Endothelial cell of umbilical vein (primary cell): ENCODE measurements around the gene CLASRP. TPM values are rescaled to one million over a fixed set of nuclear protein-coding genes. Genes with fewer than 3 reads are reported as not detected.

ENCODE experiments used
- BruUV-seq: library from RNA; stranded (reverse); fragments of 400-500 nt; replicated peaks from 2 replicates; lab custom pipeline; 2021; lab: Mats Ljungman, UMichigan
- CTCF ChIA-PET: fragments of 300-600, 350-600 bp; sonication (Branson Sonifier 250); formaldehyde crosslinking; loops from one replicate; lab custom pipeline; 2021; ENCODE audit warnings: antibody characterized with exemption, inconsistent platforms; lab: Charles Lee
- POLR2A ChIA-PET: fragments of 300-600, 350-600 bp; sonication (Branson Sonifier 250); formaldehyde crosslinking; loops from one replicate; lab custom pipeline; 2021; ENCODE audit warnings: antibody characterized with exemption, inconsistent platforms; lab: Charles Lee
- DNase-seq: peaks from one replicate; pipeline ENCODE4 v3.0.0-alpha.2; 2011; ENCODE audit warnings: low read depth, low spot score
- FAIRE-seq: peaks from 2 replicates; lab custom pipeline; 2011; peaks lifted over from hg19 to GRCh38; lab: Jason Lieb, UNC
- H2AFZ ChIP-seq: 2 replicates; pipeline ENCODE4 v1.6.0; 2012; ENCODE audit warnings: low read depth, low read length, control low read depth, inconsistent platforms
- H3K27ac ChIP-seq: 2 replicates; pipeline ENCODE4 v1.5.1; 2011; ENCODE audit warnings: low read depth, mild to moderate bottlenecking, control low read depth, low read length, moderate library complexity; ENCODE audit not compliant: insufficient read depth
- H3K27me3 ChIP-seq, 2 experiments: 2 replicates each; pipeline versions ENCODE4 v1.6.0 to v1.6.1; 2011; ENCODE audit warnings: low read length in 2 of 2, mixed read lengths in 1 of 2; ENCODE audit not compliant: control insufficient read depth in 2 of 2, insufficient read depth in 2 of 2
- H3K36me3 ChIP-seq, 2 experiments: 2 replicates in 1 of 2; 3 replicates in 1 of 2; pipeline ENCODE4 v1.5.1; 2011; ENCODE audit warnings: low read length in 2 of 2, mild to moderate bottlenecking in 1 of 2, moderate library complexity in 1 of 2; ENCODE audit not compliant: control insufficient read depth in 2 of 2, insufficient read depth in 2 of 2; ENCODE audit errors: extremely low read depth in 1 of 2
- H3K4me1 ChIP-seq: 3 replicates; pipeline ENCODE4 v1.5.1; 2011; ENCODE audit warnings: mild to moderate bottlenecking, low read length; ENCODE audit not compliant: control insufficient read depth, insufficient read depth; ENCODE audit errors: extremely low read depth
- H3K4me2 ChIP-seq: 2 replicates; pipeline ENCODE4 v1.6.1; 2011; ENCODE audit warnings: low read length, control low read depth, mixed read lengths; ENCODE audit not compliant: insufficient read depth
- H3K4me3 ChIP-seq, 3 experiments: fragments of 200-600 bp in 1 of 3; sonication (generic), shearing (Covaris generic) in 1 of 3; replicated peaks in 1 of 3; 2 replicates each; pipeline ENCODE4 v1.5.1; 2011 to 2016; ENCODE audit warnings: control low read depth in 3 of 3, low read length in 3 of 3, mild to moderate bottlenecking in 2 of 3, inconsistent platforms in 1 of 3, low read depth in 1 of 3, moderate library complexity in 1 of 3; ENCODE audit not compliant: insufficient read depth in 1 of 3
- H3K79me2 ChIP-seq: 2 replicates; pipeline ENCODE4 v1.6.0; 2012; ENCODE audit warnings: low read length, inconsistent platforms; ENCODE audit not compliant: control insufficient read depth, insufficient read depth
- H3K9ac ChIP-seq: replicated peaks from 2 replicates; pipeline ENCODE3; 2011; ENCODE audit warnings: low read length, control low read depth; ENCODE audit not compliant: insufficient read depth; ENCODE audit errors: extremely low read depth
- H3K9me1 ChIP-seq: replicated peaks from 3 replicates; pipeline ENCODE4 v1.6.0; 2011; ENCODE audit warnings: mild to moderate bottlenecking, low read length; ENCODE audit not compliant: control insufficient read depth, insufficient read depth; ENCODE audit errors: extremely low read depth
- H3K9me3 ChIP-seq: replicated peaks from 2 replicates; pipeline ENCODE4 v1.5.1; 2012; ENCODE audit warnings: low read length, inconsistent platforms; ENCODE audit not compliant: control insufficient read depth, insufficient read depth
- H4K20me1 ChIP-seq: replicated peaks from 2 replicates; pipeline ENCODE3; 2011; ENCODE audit warnings: mild to moderate bottlenecking, low read length; ENCODE audit not compliant: control insufficient read depth, insufficient read depth; ENCODE audit errors: extremely low read depth
- CTCF ChIP-seq, 2 donors: IDR thresholded peaks; 1 replicate in 1 of 2; 2 replicates in 1 of 2; pipeline ENCODE4 v1.5.1; 2011; ENCODE audit warnings: low read length in 2 of 2, mild to moderate bottlenecking in 2 of 2, moderate library complexity in 2 of 2, control low read depth in 1 of 2, inconsistent platforms in 1 of 2, low read depth in 1 of 2; ENCODE audit not compliant: insufficient read depth in 1 of 2; ENCODE audit errors: extremely low read depth in 1 of 2
- EZH2 ChIP-seq: IDR thresholded peaks from 2 replicates; pipeline ENCODE4 v1.6.1; 2012; ENCODE audit warnings: borderline replicate concordance, low read depth, mild to moderate bottlenecking, moderate library complexity, low read length, inconsistent platforms; ENCODE audit not compliant: severe bottlenecking
- FOS ChIP-seq: IDR thresholded peaks from 2 replicates; pipeline ENCODE4 v1.6.1; 2011; ENCODE audit warnings: mild to moderate bottlenecking, low read length, moderate library complexity, borderline replicate concordance; ENCODE audit not compliant: insufficient read depth
- GATA2 ChIP-seq: IDR thresholded peaks from 2 replicates; pipeline ENCODE4 v1.7.0; 2011; ENCODE audit warnings: low read depth, mild to moderate bottlenecking, moderate library complexity, mixed read lengths, low read length; ENCODE audit not compliant: insufficient read length, insufficient read depth
- JUN ChIP-seq: IDR thresholded peaks from 2 replicates; pipeline ENCODE4 v1.6.1; 2011; ENCODE audit warnings: borderline replicate concordance, low read depth; ENCODE audit not compliant: insufficient read length, insufficient read depth
- MAX ChIP-seq: IDR thresholded peaks from 2 replicates; pipeline ENCODE4 v1.6.1; 2011; ENCODE audit not compliant: insufficient read depth, insufficient read length
- MYC ChIP-seq: IDR thresholded peaks from one replicate; pipeline ENCODE4 v1.6.1; 2011; ENCODE audit warnings: mild to moderate bottlenecking, low read depth, low read length
- POLR2A ChIP-seq: IDR thresholded peaks from 2 replicates; pipeline ENCODE4 v1.6.1; 2012; ENCODE audit warnings: low read depth, mild to moderate bottlenecking, control low read depth, low read length
- POLR2AphosphoS5 ChIP-seq: IDR thresholded peaks from 2 replicates; pipeline ENCODE4 v1.6.1; 2012; ENCODE audit warnings: low read depth, mild to moderate bottlenecking, control low read depth, low read length, moderate library complexity; ENCODE audit not compliant: insufficient read depth
- dilution Hi-C: fragments of 300-500 bp; cut with MboI; formaldehyde crosslinking; loops from one replicate; pipeline ENCODE4 v1.15.0; 2019; ENCODE audit warnings: low sequenced_read_pairs; ENCODE audit not compliant: extremely low pct_ligation_motif_present
- intact Hi-C: fragments of 100-400 bp; cut with micrococcal nuclease; formaldehyde crosslinking; loops from one replicate; pipeline ENCODE4 v1.10.0; 2022
- polyA plus RNA-seq, 4 experiments: library from polyadenylated mRNA; depleted of rRNA in 3 of 4; stranded (reverse) in 3 of 4; unstranded in 1 of 4; fragments of >200 nt; gene quantifications; 2 replicates each; pipeline versions ENCODE4 v1.2.1 to v1.2.3, GENCODE V29; 2011 to 2012; ENCODE audit warnings: missing spikeins in 1 of 4
- total RNA-seq: library from RNA; stranded (reverse); gene quantifications from 2 replicates; pipeline ENCODE4 v1.2.3, GENCODE V29; 2021

CLASRP gene
- total and polyA plus RNA-seq, 2 donors (not counting 3 experiments of a cell fraction or from before 2014, with no cell fraction given): 40.7 to 70.7 TPM

- no peak for DNase-seq
- H3K9ac ChIP-seq: no peak overlapping the region
- H3K4me3 ChIP-seq: no peak overlapping the region
- FAIRE-seq: no peak
- H3K9me1 ChIP-seq: no peaks in the 10 kb centered on the region
- no TSS peak for BruUV-seq
- TF ChIP-seq MAX (no peak), POLR2A (no peak), MYC (no peak), POLR2AphosphoS5 (no peak), FOS (no peak), EZH2 (no peak), CTCF (IDR thresholded peaks at IDR 0.05; ENCODE audit: extremely low read depth in 1 of 2, insufficient read depth in 1 of 2, low read depth in 1 of 2, low read length in 2 of 2) (no peak), JUN (no peak), GATA2 (no peak)
- dilution Hi-C loops (no loop called here), intact Hi-C loops (no loop called here)
- H3K4me1 ChIP-seq: no peaks in the 10 kb centered on the region
- H2AFZ ChIP-seq: no peak overlapping the region
- H3K9me3 ChIP-seq: no peaks in the 10 kb centered on the region
- H3K79me2 ChIP-seq: no peaks in the 10 kb centered on the region
- no peak overlapping the region for H3K27ac ChIP-seq
- ChIA-PET POLR2A (no interaction called here), CTCF (no interaction called here)
- H3K4me2 ChIP-seq: no peak overlapping the region
- peaks cover 0 to 32% of the 10 kb centered on the region in 2 experiments for H3K36me3 ChIP-seq
- H4K20me1 ChIP-seq: no peaks in the 10 kb centered on the region
- no peaks in the 10 kb centered on the region for H3K27me3 ChIP-seq
These were observed 44.8 kb upstream of the CLASRP start for GRCh38 chr19:44993926-44994537.
